ENCODE measurements around the gene PIP5K1C. TPM values are rescaled to one million over a fixed set of nuclear protein-coding genes. Genes with fewer than 3 reads are reported as not detected.
A peak's percentile ranks its signal among the peaks of the same experiment; 100 is the strongest.

PIP5K1C gene
- total and polyA plus RNA-seq, 10 donors, result 6.2 to 41.9 (median 33.9) TPM

DNA sequence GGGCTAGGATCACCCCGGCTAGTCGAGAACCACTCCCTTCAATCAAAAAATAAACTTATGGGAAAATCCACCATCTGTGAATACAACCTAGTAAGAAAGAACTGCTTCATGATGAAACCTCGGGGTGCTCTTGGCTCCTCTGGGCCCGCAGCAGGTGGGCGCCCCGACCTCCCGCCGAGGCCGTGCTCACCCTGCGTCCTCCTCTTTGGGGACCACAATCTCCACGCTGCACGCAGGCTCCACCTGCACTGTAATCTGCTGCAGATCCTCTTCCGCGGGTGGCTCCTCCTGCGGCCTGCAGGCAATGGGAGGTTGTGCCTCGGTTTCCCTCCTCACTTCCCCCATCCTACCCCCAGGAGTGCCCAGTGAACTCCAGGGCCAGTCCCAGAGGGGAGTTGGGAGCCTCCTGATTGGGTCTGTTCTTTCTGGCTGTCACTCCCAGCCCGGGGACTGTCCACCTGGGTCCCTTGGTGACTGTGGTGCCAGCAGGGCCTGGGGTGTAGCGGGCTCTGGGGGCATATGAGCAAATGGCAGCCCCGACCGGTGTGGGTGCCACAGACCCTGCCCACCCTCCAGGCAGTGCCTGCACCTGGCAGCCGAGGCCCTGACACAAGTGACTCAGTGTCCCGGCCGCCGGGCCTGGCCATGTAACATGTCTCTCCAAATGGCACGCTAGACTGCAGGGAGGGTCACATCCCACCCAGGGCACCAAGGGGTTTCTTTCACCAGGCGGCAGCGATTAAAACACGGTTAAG is 58.6 kb downstream of the PIP5K1C start:
- no peak for DNase-seq
- TF ChIP-seq POLR2AphosphoS5 (IDR thresholded peaks at IDR 0.05), result peak in 1 of 3 donors; percentile 17
- TF ChIP-seq, protein P1, sequence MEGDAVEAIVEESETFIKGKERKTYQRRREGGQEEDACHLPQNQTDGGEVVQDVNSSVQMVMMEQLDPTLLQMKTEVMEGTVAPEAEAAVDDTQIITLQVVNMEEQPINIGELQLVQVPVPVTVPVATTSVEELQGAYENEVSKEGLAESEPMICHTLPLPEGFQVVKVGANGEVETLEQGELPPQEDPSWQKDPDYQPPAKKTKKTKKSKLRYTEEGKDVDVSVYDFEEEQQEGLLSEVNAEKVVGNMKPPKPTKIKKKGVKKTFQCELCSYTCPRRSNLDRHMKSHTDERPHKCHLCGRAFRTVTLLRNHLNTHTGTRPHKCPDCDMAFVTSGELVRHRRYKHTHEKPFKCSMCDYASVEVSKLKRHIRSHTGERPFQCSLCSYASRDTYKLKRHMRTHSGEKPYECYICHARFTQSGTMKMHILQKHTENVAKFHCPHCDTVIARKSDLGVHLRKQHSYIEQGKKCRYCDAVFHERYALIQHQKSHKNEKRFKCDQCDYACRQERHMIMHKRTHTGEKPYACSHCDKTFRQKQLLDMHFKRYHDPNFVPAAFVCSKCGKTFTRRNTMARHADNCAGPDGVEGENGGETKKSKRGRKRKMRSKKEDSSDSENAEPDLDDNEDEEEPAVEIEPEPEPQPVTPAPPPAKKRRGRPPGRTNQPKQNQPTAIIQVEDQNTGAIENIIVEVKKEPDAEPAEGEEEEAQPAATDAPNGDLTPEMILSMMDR (IDR thresholded peaks at IDR 0.05 in 8 of 11, conservative IDR thresholded peaks at IDR 0.05 in 3 of 11), result no peak
- no peak for TF ChIP-seq POLR2A (IDR thresholded peaks at IDR 0.05)

DNA sequence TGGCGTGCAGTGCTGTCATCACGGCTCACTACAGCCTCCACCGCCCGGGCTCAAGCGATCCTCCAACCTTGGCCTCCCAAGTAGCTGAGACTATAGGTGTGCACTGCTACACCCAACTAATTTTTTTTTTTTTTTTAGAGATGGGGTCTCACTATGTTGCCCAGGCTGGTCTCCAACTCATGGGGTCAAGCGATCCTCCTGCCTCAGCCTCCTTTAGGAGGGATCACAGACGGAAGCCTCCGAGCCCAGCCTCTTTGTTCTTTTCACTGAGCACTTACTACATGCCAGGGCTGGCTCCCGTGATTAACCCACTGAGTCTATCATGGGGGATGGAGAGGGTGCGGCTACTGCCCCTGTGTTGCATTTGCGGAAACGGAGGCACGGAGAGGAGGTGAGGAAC is 60.8 kb downstream of the PIP5K1C start:
- no peak overlapping the region for H3K27ac ChIP-seq
- no peak overlapping the region for H3K4me3 ChIP-seq
- peaks cover 0 to 100% (median 65%) of the 10 kb centered on the region in 6 donors for H3K36me3 ChIP-seq
- H3K4me1 ChIP-seq, result no peaks in the 10 kb centered on the region
- H3K9me3 ChIP-seq, result no peaks in the 10 kb centered on the region
- intact Hi-C loops (cut with DNase I; ENCODE audit: low total_unique reads), result no loop called here
- no peak for TF ChIP-seq POLR2AphosphoS5 (IDR thresholded peaks at IDR 0.05)
- TF ChIP-seq, protein P1 (IDR thresholded peaks at IDR 0.05 in 8 of 11, conservative IDR thresholded peaks at IDR 0.05 in 3 of 11), result no peak
- no peak for TF ChIP-seq POLR2A (IDR thresholded peaks at IDR 0.05)
- no peak for DNase-seq
- H3K27me3 ChIP-seq (replicated peaks in 1 of 7), result no peaks in the 10 kb centered on the region
- 92 to 96% (median 95%) methylated on average over 13 of the region's 13 CpGs for WGBS, 5 donors

More for the DNA sequence above, 58.6 kb downstream of the PIP5K1C start:
- no peaks in the 10 kb centered on the region for H3K4me1 ChIP-seq
- no peak overlapping the region for H3K4me3 ChIP-seq
- no peaks in the 10 kb centered on the region for H3K9me3 ChIP-seq
- H3K27me3 ChIP-seq (replicated peaks in 1 of 7), result no peaks in the 10 kb centered on the region
- intact Hi-C loops (cut with DNase I; ENCODE audit: low total_unique reads), result no loop called here
- 91 to 97% (median 94%) methylated on average over 20 to 28 of the region's 28 CpGs for WGBS, 5 donors
- H3K27ac ChIP-seq, result no peak overlapping the region
- H3K36me3 ChIP-seq, result peaks cover 0 to 100% (median 79%) of the 10 kb centered on the region in 6 donors

DNA sequence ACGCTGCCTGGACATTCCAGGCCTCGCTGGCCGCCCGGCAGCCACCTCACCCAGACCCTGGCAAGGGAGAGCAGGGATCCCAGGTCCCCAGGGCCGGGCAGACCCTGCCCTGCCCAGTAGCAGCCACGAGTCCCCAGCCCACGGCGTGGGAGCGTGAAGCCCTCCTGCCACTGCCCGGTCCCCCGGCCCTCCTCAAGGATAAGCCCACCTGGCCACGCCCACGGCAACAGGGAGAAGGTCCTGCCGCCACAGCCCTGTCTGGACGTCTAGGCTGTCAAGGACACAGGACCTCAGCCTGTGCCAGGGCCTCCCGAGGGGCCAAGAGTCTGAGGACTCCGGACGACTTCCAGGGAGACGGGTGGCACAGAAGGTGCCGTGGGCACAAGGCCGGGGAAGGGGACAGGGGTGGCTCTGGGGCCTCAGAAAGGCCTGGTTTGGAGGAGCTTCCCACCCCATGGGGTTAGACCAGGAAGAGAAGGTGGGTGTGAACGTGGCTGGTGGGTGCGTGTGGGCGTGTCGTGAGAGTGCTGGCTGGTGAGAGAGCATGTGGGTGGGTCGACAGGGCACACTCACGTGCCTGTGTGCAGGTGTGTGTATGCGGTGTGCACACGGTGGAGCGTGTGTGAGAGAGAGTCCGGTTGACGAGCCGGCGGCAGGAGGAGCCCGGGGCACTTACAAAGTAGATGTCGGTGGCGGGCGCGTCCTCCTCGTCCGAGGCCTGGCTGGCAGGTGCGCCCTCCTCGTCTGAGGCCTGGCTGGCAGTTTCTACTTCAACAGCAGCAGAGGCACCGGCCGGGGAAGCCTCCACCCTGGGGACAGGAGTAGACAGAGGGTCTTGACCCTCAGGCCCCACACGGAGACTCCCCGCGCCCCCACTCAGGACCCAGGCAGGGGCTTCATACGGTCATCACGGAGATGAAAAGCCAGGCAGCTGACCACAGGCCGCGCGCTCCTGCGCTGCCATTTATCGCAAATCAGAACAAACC is 61.8 kb downstream of the PIP5K1C start:
- Histone ChIP-seq H3K4me1 (no peaks in the 10 kb centered on the region), H3K27ac (no peak overlapping the region), H3K36me3 (peaks cover 0 to 100% (median 62%) of the 10 kb centered on the region in 6 donors), H3K27me3 (replicated peaks in 1 of 7) (no peaks in the 10 kb centered on the region), H3K4me3 (no peak overlapping the region), H3K9me3 (no peaks in the 10 kb centered on the region)
- DNase-seq, result no peak
- 86 to 93% (median 92%) methylated on average over 30 to 55 of the region's 55 CpGs for WGBS, 5 donors
- TF ChIP-seq POLR2A (IDR thresholded peaks at IDR 0.05) (no peak), POLR2AphosphoS5 (IDR thresholded peaks at IDR 0.05) (peak in 1 of 3 donors; percentile 31)
- TF ChIP-seq, protein P1 (IDR thresholded peaks at IDR 0.05 in 8 of 11, conservative IDR thresholded peaks at IDR 0.05 in 3 of 11), result no peak
- intact Hi-C loops (cut with DNase I; ENCODE audit: low total_unique reads), result no loop called here
